SU-DHL-6 (cell line): ENCODE measurements around the gene DNM2.
"Not testable (repeated sequence)": the region's sequence is repeated elsewhere in the genome, so short reads cannot be mapped to it uniquely, and the experiment has no call there.

Source experiments
- CTCF ChIP-seq: fragments of 200-600 bp; sonication (generic); IDR thresholded peaks from one replicate; pipeline ENCODE4 v1.5.1; 2017; ENCODE audit warnings: antibody characterized with exemption, mild to moderate bottlenecking, low read length, moderate library complexity; ENCODE audit not compliant: insufficient read depth, poor library complexity, severe bottlenecking
- EZH2phosphoT487 ChIP-seq: fragments of 200-600 bp; sonication (generic), shearing (Covaris generic); conservative IDR thresholded peaks from 2 replicates; pipeline ENCODE4 v1.6.1; 2018; ENCODE audit warnings: mild to moderate bottlenecking, antibody characterized with exemption, low read length, moderate library complexity, mixed read lengths

GRCh38 chr19:10758050-10758449 lies 40.2 kb downstream of the DNM2 start:
- not testable (repeated sequence) for TF ChIP-seq CTCF, EZH2phosphoT487
